ENCODE data around the gene PTGES2.

Gene PTGES2

GRCh38 chr9:128094950-128095544, 32.5 kb downstream of the PTGES2 start:
- Histone ChIP-seq H3K4me3 (ENCODE audit: low read length) (no peak overlapping the region), H3K4me1 (ENCODE audit: control insufficient read depth, low read depth, low read length) (peaks cover 21% of the 10 kb centered on the region), H3K9ac (ENCODE audit: low read length) (no peak overlapping the region), H3K9me3 (ENCODE audit: control insufficient read depth, low read depth, low read length) (no peaks in the 10 kb centered on the region), H3K36me3 (ENCODE audit: control insufficient read depth, low read depth, low read length) (no peaks in the 10 kb centered on the region), H3K27ac (ENCODE audit: low read length) (peak overlapping the region; percentile 22), H3K27me3 (ENCODE audit: control insufficient read depth, insufficient read depth, low read length) (no peaks in the 10 kb centered on the region)

- H3K9me3 ChIP-seq (ENCODE audit: control insufficient read depth, low read depth, low read length): no peaks in the 10 kb centered on the region
- no peaks in the 10 kb centered on the region for H3K36me3 ChIP-seq (ENCODE audit: control insufficient read depth, low read depth, low read length)
- peak overlapping the region; percentile 41 for H3K27ac ChIP-seq (ENCODE audit: low read length)
- H3K27me3 ChIP-seq (ENCODE audit: control insufficient read depth, insufficient read depth, low read length): no peaks in the 10 kb centered on the region
- H3K9ac ChIP-seq (ENCODE audit: low read length): no peak overlapping the region
- H3K4me1 ChIP-seq (ENCODE audit: control insufficient read depth, low read depth, low read length): peaks cover 14% of the 10 kb centered on the region
- H3K4me3 ChIP-seq (ENCODE audit: low read length): no peak overlapping the region
Observed at GRCh38 chr9:128094166-128094949, 33.2 kb downstream of the PTGES2 start.

- Histone ChIP-seq H3K4me3 (ENCODE audit: low read length) (no peak overlapping the region), H3K27me3 (ENCODE audit: control insufficient read depth, insufficient read depth, low read length) (no peaks in the 10 kb centered on the region), H3K4me1 (ENCODE audit: control insufficient read depth, low read depth, low read length) (peaks cover 11% of the 10 kb centered on the region), H3K27ac (ENCODE audit: low read length) (no peak overlapping the region), H3K36me3 (ENCODE audit: control insufficient read depth, low read depth, low read length) (no peaks in the 10 kb centered on the region), H3K9ac (ENCODE audit: low read length) (no peak overlapping the region), H3K9me3 (ENCODE audit: control insufficient read depth, low read depth, low read length) (no peaks in the 10 kb centered on the region)
Observed at GRCh38 chr9:128093011-128093410, 34.5 kb downstream of the PTGES2 start.

DNA sequence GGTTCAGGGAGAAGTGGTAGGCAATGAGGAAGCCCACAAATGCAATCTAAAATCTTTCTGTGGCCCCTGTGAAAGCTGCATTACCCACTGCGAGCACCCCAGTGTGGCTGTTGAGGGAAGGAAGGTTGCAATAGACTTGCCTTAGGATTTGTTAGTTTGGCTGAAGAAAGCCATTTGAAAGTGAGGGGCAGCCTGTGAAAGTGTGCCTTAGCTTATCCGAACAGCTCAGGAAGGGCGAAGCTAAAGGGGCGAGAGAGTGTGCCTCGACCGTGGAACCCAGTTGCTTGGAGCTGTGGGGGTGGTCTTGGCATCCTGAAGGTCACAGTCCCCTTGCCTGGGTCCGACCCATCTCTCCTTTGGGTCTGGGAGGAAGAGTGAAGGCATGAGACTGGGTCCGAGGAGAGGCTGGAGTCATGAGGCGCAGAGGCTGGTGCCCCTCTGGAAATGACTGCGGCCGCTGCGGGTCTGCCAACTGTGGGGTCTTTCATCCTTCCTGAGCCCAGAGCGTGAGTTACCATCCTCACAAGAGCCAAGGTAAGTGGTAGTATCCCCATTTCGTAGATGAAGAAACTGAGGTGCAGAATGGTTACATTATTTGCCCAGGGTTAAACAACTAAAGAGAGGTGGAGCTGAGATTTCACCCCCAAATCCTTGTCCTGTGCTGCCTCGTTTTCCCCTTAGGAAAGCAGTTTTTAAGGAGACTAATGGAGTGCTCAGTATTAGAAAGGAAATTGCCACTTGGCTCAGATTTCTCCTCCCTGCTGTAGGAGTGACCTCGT, 35.1 kb downstream of the PTGES2 start:
- Histone ChIP-seq H3K36me3 (ENCODE audit: control insufficient read depth, low read depth, low read length) (no peaks in the 10 kb centered on the region), H3K4me1 (ENCODE audit: control insufficient read depth, low read depth, low read length) (peaks cover 5% of the 10 kb centered on the region), H3K9me3 (ENCODE audit: control insufficient read depth, low read depth, low read length) (no peaks in the 10 kb centered on the region), H3K27me3 (ENCODE audit: control insufficient read depth, insufficient read depth, low read length) (no peaks in the 10 kb centered on the region), H3K9ac (ENCODE audit: low read length) (no peak overlapping the region), H3K4me3 (ENCODE audit: low read length) (no peak overlapping the region), H3K27ac (ENCODE audit: low read length) (no peak overlapping the region)

GRCh38 chr9:128091571-128091970, 36.0 kb downstream of the PTGES2 start:
- H3K36me3 ChIP-seq (ENCODE audit: control insufficient read depth, low read depth, low read length): no peaks in the 10 kb centered on the region
- peaks cover 3% of the 10 kb centered on the region for H3K4me1 ChIP-seq (ENCODE audit: control insufficient read depth, low read depth, low read length)
- no peak overlapping the region for H3K4me3 ChIP-seq (ENCODE audit: low read length)
- H3K27ac ChIP-seq (ENCODE audit: low read length): no peak overlapping the region
- no peak overlapping the region for H3K9ac ChIP-seq (ENCODE audit: low read length)
- no peaks in the 10 kb centered on the region for H3K9me3 ChIP-seq (ENCODE audit: control insufficient read depth, low read depth, low read length)
- H3K27me3 ChIP-seq (ENCODE audit: control insufficient read depth, insufficient read depth, low read length): no peaks in the 10 kb centered on the region

GRCh38 chr9:128091144-128091543, 36.4 kb downstream of the PTGES2 start:
- Histone ChIP-seq H3K27me3 (ENCODE audit: control insufficient read depth, insufficient read depth, low read length) (no peaks in the 10 kb centered on the region), H3K4me3 (ENCODE audit: low read length) (no peak overlapping the region), H3K36me3 (ENCODE audit: control insufficient read depth, low read depth, low read length) (no peaks in the 10 kb centered on the region), H3K9ac (ENCODE audit: low read length) (no peak overlapping the region), H3K4me1 (ENCODE audit: control insufficient read depth, low read depth, low read length) (peaks cover 3% of the 10 kb centered on the region), H3K27ac (ENCODE audit: low read length) (no peak overlapping the region), H3K9me3 (ENCODE audit: control insufficient read depth, low read depth, low read length) (no peaks in the 10 kb centered on the region)

- Histone ChIP-seq H3K9ac (ENCODE audit: low read length) (no peak overlapping the region), H3K36me3 (ENCODE audit: control insufficient read depth, low read depth, low read length) (no peaks in the 10 kb centered on the region), H3K27ac (ENCODE audit: low read length) (no peak overlapping the region), H3K27me3 (ENCODE audit: control insufficient read depth, insufficient read depth, low read length) (no peaks in the 10 kb centered on the region), H3K4me1 (ENCODE audit: control insufficient read depth, low read depth, low read length) (peaks cover 3% of the 10 kb centered on the region), H3K9me3 (ENCODE audit: control insufficient read depth, low read depth, low read length) (no peaks in the 10 kb centered on the region), H3K4me3 (ENCODE audit: low read length) (no peak overlapping the region)
Observed at GRCh38 chr9:128089299-128089698, 38.2 kb downstream of the PTGES2 start.

- no peak overlapping the region for H3K27ac ChIP-seq (ENCODE audit: low read length)
- H3K9me3 ChIP-seq (ENCODE audit: control insufficient read depth, low read depth, low read length): no peaks in the 10 kb centered on the region
- H3K4me3 ChIP-seq (ENCODE audit: low read length): no peak overlapping the region
- no peaks in the 10 kb centered on the region for H3K36me3 ChIP-seq (ENCODE audit: control insufficient read depth, low read depth, low read length)
- no peaks in the 10 kb centered on the region for H3K27me3 ChIP-seq (ENCODE audit: control insufficient read depth, insufficient read depth, low read length)
- no peak overlapping the region for H3K9ac ChIP-seq (ENCODE audit: low read length)
- peaks cover 3% of the 10 kb centered on the region for H3K4me1 ChIP-seq (ENCODE audit: control insufficient read depth, low read depth, low read length)
Observed at GRCh38 chr9:128088253-128088945, 39.1 kb downstream of the PTGES2 start.

DNA sequence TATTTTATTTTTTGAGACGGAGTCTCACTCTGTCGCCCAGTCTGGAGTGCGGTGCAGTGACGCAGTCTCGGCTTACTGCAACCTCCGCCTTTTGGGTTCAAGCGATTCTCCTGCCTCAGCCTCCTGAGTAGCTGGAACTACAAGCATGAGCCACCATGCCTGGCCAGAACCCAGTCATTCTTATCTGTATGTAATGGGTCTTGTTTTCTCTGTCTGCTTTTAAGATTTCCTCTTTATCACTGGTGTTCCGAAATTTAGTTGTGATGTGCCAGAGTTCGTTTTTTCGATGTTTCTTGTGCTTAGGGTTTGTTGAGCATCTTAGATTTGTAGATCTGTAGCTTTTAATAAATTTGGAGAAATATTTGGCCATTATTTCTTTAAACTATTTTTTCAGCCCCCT, 40.3 kb downstream of the PTGES2 start:
- Histone ChIP-seq H3K4me1 (ENCODE audit: control insufficient read depth, low read depth, low read length) (peaks cover 3% of the 10 kb centered on the region), H3K27ac (ENCODE audit: low read length) (no peak overlapping the region), H3K27me3 (ENCODE audit: control insufficient read depth, insufficient read depth, low read length) (no peaks in the 10 kb centered on the region), H3K4me3 (ENCODE audit: low read length) (no peak overlapping the region), H3K36me3 (ENCODE audit: control insufficient read depth, low read depth, low read length) (no peaks in the 10 kb centered on the region), H3K9me3 (ENCODE audit: control insufficient read depth, low read depth, low read length) (no peaks in the 10 kb centered on the region), H3K9ac (ENCODE audit: low read length) (no peak overlapping the region)

DNA sequence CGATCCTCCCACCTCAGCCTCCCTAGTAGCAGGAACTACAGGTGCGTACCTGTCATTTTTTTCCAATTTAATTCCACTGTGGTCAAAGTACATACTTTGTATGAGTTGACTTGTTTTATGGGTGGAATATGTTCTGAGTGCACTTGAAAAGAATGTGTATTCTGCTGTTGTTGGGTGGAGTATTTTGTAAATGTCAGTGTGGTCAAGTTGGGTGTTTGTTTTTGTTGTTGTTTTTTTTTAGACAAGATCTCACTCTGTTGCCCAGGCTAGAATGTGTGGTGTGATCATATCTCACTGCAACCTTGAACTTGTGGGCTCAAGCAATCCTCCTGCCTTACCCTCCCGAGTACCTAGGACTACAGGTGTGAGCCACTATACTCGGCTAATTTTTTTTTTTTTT, 41.6 kb downstream of the PTGES2 start:
- Histone ChIP-seq H3K4me1 (ENCODE audit: control insufficient read depth, low read depth, low read length) (peaks cover 2% of the 10 kb centered on the region), H3K9ac (ENCODE audit: low read length) (no peak overlapping the region), H3K27me3 (ENCODE audit: control insufficient read depth, insufficient read depth, low read length) (no peaks in the 10 kb centered on the region), H3K27ac (ENCODE audit: low read length) (no peak overlapping the region), H3K4me3 (ENCODE audit: low read length) (no peak overlapping the region), H3K36me3 (ENCODE audit: control insufficient read depth, low read depth, low read length) (no peaks in the 10 kb centered on the region), H3K9me3 (ENCODE audit: control insufficient read depth, low read depth, low read length) (no peaks in the 10 kb centered on the region)

- Histone ChIP-seq H3K9me3 (ENCODE audit: control insufficient read depth, low read depth, low read length) (no peaks in the 10 kb centered on the region), H3K27ac (ENCODE audit: low read length) (no peak overlapping the region), H3K36me3 (ENCODE audit: control insufficient read depth, low read depth, low read length) (no peaks in the 10 kb centered on the region), H3K4me1 (ENCODE audit: control insufficient read depth, low read depth, low read length) (no peaks in the 10 kb centered on the region), H3K9ac (ENCODE audit: low read length) (no peak overlapping the region), H3K4me3 (ENCODE audit: low read length) (no peak overlapping the region), H3K27me3 (ENCODE audit: control insufficient read depth, insufficient read depth, low read length) (no peaks in the 10 kb centered on the region)
Observed at GRCh38 chr9:128084746-128085145, 42.8 kb downstream of the PTGES2 start.

All from iPS-18a (cell line).